Lung (tissue), 12 donors: ENCODE data around the gene SAMD11. TPM values are rescaled to one million over a fixed set of nuclear protein-coding genes. Genes with fewer than 3 reads are reported as not detected.

Experiments used
- ATAC-seq: fragments of 200-7000 bp; cut with Tn5 transposase; one replicate; pipeline ENCODE4 v1.9.1; 2020; ENCODE audit warnings: moderate number of reproducible peaks; ENCODE audit not compliant: insufficient read depth, low FRiP score
- DNase-seq, 3 donors: peaks; one replicate each; pipeline ENCODE4 v3.0.0-alpha.2; 2013 to 2017
- H3K27ac ChIP-seq, 2 donors: one replicate each; pipeline ENCODE4 v1.5.1; 2013; ENCODE audit warnings: mild to moderate bottlenecking in 2 of 2, moderate library complexity in 2 of 2, control low read depth in 1 of 2, inconsistent platforms in 1 of 2, low read depth in 1 of 2, low read length in 1 of 2
- H3K27me3 ChIP-seq, 3 donors: one replicate each; pipeline ENCODE4 v1.5.1; 2013; ENCODE audit warnings: low read length in 2 of 3; ENCODE audit not compliant: control insufficient read depth in 3 of 3, insufficient read depth in 3 of 3
- H3K36me3 ChIP-seq, 4 donors: one replicate each; pipeline ENCODE4 v1.5.1; 2013; ENCODE audit warnings: low read length in 4 of 4, mild to moderate bottlenecking in 1 of 4, moderate library complexity in 1 of 4; ENCODE audit not compliant: control insufficient read depth in 4 of 4, insufficient read depth in 4 of 4
- H3K4me1 ChIP-seq, 5 donors: one replicate each; pipeline ENCODE4 v1.5.1; 2013; ENCODE audit warnings: low read length in 5 of 5, mild to moderate bottlenecking in 2 of 5, moderate library complexity in 1 of 5; ENCODE audit not compliant: control insufficient read depth in 5 of 5, insufficient read depth in 5 of 5
- H3K4me3 ChIP-seq: one replicate; pipeline ENCODE4 v1.5.1; 2013; ENCODE audit warnings: mild to moderate bottlenecking, control low read depth, moderate library complexity
- H3K9ac ChIP-seq, 2 donors: one replicate each; pipeline ENCODE4 v1.5.1; 2013; ENCODE audit warnings: low read length in 2 of 2, control low read depth in 1 of 2; ENCODE audit not compliant: insufficient read depth in 1 of 2
- H3K9me3 ChIP-seq, 4 donors: one replicate each; pipeline ENCODE4 v1.5.1; 2013; ENCODE audit warnings: low read length in 3 of 4, mild to moderate bottlenecking in 1 of 4, moderate library complexity in 1 of 4; ENCODE audit not compliant: control insufficient read depth in 4 of 4, insufficient read depth in 3 of 4
- WGBS, 2 donors: extraction: QIAGEN DNeasy Blood & Tissue Kit; methylation state at CpG; one replicate each; pipeline ENCODE4 v1.1.7; 2013; 5-methylcytosine and 5-hydroxymethylcytosine counted together
- polyA plus RNA-seq, 2 donors: library from polyadenylated mRNA; stranded (reverse); fragments of 200-250 nt; gene quantifications; one replicate each; pipeline ENCODE4 v1.2.1, GENCODE V29; 2013
- total RNA-seq, 2 donors: library from RNA; depleted of rRNA in 1 of 2; stranded (reverse); fragments of >200 nt in 1 of 2; gene quantifications; one replicate each; pipeline ENCODE4 v1.2.1, GENCODE V29; 2014 to 2021
- TF ChIP-seq, protein P1 (sequence below): IDR thresholded peaks from 2 replicates; pipeline ENCODE4 v1.5.1; 2012; ENCODE audit warnings: mild to moderate bottlenecking; ENCODE audit errors: control extremely low read depth, extremely low read depth
- donor health status: control.
- donor health status: control.
- donor health status: Bipolar disorder and iron deficiency.
- donor health status: healthy.
- donor health status: DM: yes; HTN: yes; CAD: no.

Gene SAMD11
- total and polyA plus RNA-seq, 4 donors: 3.7 to 26.3 (median 5.8) TPM

DNA sequence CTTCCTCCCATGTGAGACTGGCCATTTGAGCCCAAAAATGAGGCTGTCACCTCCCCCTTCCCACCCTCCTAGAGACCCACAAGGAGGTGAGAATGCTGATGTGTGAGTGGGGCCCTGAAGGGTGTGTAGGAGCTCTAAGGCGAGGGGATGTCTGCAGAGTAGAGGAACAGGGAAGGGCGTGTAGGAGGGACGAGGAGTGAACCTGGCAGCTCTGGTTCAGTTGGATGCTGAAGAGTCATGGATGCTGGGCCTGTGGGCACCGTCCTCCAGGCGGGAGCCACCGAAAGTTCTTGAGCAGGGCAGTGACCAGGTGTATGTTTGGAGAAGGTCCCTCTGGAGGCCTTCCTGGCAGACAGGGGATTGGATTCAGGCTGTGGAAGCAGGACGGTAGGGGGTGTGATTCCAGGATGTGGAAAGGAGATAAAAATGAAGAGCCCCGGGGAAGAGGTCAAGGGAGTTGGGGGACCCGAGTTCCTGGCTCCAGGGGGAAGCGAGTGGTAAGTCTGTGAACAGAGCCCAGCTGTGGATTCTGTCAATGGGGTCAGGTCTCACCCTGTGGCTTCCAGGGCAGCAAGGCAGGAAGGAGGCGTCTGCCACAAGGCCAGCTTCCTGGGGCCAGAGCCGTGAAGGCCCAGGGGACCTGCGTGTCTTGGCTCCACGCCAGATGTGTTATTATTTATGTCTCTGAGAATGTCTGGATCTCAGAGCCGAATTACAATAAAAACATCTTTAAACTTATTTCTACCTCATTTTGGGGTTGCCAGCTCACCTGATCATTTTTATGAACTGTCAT, 7.9 kb downstream of the SAMD11 start:
- no peak for DNase-seq

DNA sequence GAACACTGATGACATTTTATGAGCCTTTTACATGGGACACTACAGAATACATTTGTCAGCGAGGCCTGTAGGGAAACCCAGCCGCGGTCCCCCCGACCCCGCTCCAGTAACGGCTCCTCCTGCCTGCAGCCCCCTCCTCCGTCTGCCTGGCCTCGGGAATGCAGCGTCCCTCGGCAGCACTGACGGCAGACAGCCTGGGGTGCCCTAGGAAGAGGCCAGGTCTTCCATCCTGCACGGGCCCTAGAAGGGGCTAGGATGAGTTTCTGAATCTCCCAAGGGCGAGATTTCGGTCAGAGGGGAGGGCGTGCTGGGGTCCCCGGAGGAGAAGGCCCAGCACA, 8.4 kb downstream of the SAMD11 start:
- no peak overlapping the region for H3K9ac ChIP-seq
- no peak overlapping the region for H3K4me3 ChIP-seq
- H3K36me3 ChIP-seq: peaks cover 0 to 19% (median under 1%) of the 10 kb centered on the region in 4 donors
- no peak overlapping the region for H3K27ac ChIP-seq
- H3K4me1 ChIP-seq: peaks cover 0 to 42% (median 9%) of the 10 kb centered on the region in 5 donors
- no peaks in the 10 kb centered on the region for H3K9me3 ChIP-seq
- WGBS, 2 donors: 68 to 83% methylated on average over 16 of the region's 16 CpGs
- TF ChIP-seq, protein P1, sequence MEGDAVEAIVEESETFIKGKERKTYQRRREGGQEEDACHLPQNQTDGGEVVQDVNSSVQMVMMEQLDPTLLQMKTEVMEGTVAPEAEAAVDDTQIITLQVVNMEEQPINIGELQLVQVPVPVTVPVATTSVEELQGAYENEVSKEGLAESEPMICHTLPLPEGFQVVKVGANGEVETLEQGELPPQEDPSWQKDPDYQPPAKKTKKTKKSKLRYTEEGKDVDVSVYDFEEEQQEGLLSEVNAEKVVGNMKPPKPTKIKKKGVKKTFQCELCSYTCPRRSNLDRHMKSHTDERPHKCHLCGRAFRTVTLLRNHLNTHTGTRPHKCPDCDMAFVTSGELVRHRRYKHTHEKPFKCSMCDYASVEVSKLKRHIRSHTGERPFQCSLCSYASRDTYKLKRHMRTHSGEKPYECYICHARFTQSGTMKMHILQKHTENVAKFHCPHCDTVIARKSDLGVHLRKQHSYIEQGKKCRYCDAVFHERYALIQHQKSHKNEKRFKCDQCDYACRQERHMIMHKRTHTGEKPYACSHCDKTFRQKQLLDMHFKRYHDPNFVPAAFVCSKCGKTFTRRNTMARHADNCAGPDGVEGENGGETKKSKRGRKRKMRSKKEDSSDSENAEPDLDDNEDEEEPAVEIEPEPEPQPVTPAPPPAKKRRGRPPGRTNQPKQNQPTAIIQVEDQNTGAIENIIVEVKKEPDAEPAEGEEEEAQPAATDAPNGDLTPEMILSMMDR: no peak
- ATAC-seq (no peak), DNase-seq (no peak)
- peaks cover 0 to 16% (median 4%) of the 10 kb centered on the region in 3 donors for H3K27me3 ChIP-seq

More for the DNA sequence above, 7.9 kb downstream of the SAMD11 start:
- Histone ChIP-seq H3K36me3 (peaks cover 0 to 24% (median under 1%) of the 10 kb centered on the region in 4 donors), H3K27ac (no peak overlapping the region), H3K9ac (no peak overlapping the region), H3K4me1 (peaks cover 0 to 43% (median 9%) of the 10 kb centered on the region in 5 donors), H3K4me3 (no peak overlapping the region), H3K27me3 (peaks cover 0 to 13% (median 7%) of the 10 kb centered on the region in 3 donors), H3K9me3 (no peaks in the 10 kb centered on the region)
- TF ChIP-seq, protein P1: no peak
- 53 to 63% methylated on average over 15 of the region's 15 CpGs for WGBS, 2 donors
- ATAC-seq: no peak

DNA sequence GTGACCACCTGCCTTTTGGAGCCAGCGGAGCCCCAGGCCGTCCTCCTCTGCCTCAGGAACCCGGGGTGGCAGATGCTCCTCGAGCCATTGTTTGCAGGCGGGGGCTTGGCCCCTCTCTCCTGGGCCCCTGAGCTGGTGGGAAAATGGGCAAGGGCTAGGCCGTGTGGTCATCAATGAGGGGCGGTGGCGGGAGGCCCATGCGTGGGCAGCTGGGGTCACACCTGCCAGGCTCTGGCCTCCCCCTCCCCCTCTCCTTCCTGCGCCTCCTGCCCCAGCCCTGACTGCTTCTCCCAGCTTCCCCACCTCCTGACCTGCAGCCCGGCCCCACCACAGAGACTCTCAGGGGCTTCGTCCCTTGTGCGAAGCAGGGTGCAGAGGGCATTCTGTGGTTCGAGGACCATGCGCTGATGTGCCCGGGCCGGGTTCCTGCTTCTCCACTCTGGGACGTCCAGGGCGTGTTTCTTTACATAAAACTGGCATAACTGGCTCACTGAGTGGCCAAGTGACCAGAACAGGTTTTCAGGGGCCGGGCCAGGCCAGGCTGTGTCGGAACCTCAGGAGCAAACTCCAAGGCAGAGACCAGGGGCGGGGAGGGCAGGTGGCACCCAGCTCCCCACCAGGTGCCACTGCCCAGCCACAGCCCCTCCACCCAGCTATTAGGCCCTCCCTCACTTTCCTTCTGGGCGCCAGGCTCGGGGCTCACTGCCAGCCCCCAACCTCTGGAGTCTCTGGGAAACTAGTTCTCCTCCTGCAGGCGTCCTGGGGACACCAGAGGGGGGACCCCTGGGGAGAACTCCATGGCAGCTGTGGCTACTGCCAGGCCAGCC, 9.3 kb downstream of the SAMD11 start:
- no peak overlapping the region for H3K9ac ChIP-seq
- TF ChIP-seq, protein P1: no peak
- no peak overlapping the region for H3K27ac ChIP-seq
- H3K27me3 ChIP-seq: peaks cover 0 to 16% (median 5%) of the 10 kb centered on the region in 3 donors
- ATAC-seq: no peak
- no peak overlapping the region for H3K4me3 ChIP-seq
- peaks cover 0 to 19% (median under 1%) of the 10 kb centered on the region in 4 donors for H3K36me3 ChIP-seq
- H3K4me1 ChIP-seq: peaks cover 0 to 38% (median 11%) of the 10 kb centered on the region in 5 donors
- DNase-seq: peak; percentile 57 to 68 (median 61)
- peaks cover 0 to 2% (median 0%) of the 10 kb centered on the region in 4 donors for H3K9me3 ChIP-seq
- 59 to 71% methylated on average over 23 to 25 of the region's 25 CpGs for WGBS, 2 donors
